LoVo (cell line): ENCODE data around the gene ARHGAP23.
"Not testable (repeated sequence)": the region's sequence is repeated elsewhere in the genome, so short reads cannot be mapped to it uniquely, and the experiment has no call there.

Source experiments
- DNase-seq: peaks from one replicate; pipeline ENCODE4 v3.0.0-alpha.2; 2016; ENCODE audit warnings: low spot score

ARHGAP23 gene

GRCh38 chr17:38485681-38486298 is 57.5 kb downstream of the ARHGAP23 start:
- DNase-seq: not testable (repeated sequence)

- not testable (repeated sequence) for DNase-seq
Measured at GRCh38 chr17:38489774-38490173, 61.5 kb downstream of the ARHGAP23 start.

GRCh38 chr17:38491346-38492066 is 63.2 kb downstream of the ARHGAP23 start:
- DNase-seq: not testable (repeated sequence)

DNA sequence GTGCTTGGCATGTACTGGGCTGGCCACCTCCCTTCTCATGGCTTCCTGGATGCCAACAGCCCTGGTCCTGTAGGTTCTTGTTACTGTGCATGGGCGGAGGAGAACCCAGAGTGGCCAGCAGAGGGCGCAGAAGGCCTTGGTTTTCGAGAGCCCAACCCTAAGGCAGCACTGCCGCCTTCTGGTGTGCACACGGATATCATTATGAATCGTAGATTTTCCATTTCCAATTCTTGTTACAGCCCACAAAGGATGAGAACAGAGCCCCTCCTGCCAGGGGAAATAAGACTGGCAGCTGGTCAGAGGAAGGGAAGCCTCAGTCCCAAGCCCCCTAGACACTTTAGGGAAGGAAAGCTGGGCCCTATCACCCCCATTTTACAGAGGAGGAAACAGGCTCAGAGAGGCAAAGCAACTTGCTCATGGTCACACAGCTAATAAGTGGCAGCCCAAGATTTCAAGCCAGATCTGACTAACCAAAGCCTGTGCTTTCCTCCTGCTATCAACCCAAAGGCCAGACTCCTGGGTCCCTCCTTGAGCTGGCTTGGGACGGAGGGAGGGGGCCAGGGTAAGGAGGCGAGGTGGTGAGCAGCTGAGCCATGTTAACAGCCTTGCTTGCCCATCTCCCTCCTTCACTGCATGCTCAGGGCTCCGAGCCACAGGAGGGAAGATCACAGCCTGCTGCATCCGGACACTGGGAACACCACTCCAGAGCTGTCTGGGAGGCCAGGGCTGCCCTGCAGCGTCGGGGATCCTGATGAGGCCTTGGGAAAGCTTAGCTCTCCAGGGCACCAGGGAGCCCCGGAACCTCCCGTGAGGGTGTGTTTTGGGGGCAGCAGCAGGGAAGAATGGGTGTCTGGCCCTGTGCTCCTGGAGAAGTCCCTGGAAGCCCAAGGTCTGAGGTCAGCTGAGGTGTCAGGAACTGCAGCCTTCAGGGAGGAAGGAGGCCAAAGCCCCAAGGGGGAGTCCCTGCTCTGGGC is 64.1 kb downstream of the ARHGAP23 start:
- peak; percentile 80 for DNase-seq

- DNase-seq: not testable (repeated sequence)
Measured at GRCh38 chr17:38494152-38494551, 65.9 kb downstream of the ARHGAP23 start.

DNA sequence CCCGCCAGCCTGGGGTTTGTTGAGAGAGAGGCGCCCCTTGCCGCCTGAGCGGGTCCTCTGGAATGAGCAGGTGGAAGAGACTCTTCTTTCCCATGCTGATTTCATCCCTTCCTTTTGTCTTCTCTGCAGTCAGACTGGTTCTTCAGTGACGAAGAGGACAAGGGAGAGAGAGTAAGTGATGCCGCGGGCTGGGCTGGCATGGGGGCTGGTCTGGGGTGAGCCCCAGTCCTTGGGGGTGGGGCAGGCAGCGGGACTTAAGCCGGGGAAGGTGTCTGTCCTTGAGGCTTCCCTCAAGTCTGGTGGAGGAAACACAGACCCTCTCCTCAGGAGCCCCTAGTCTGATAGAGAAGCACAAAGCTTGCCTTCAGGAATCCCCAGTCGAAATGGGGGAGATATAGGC is 69.4 kb downstream of the ARHGAP23 start:
- DNase-seq: not testable (repeated sequence)

DNA sequence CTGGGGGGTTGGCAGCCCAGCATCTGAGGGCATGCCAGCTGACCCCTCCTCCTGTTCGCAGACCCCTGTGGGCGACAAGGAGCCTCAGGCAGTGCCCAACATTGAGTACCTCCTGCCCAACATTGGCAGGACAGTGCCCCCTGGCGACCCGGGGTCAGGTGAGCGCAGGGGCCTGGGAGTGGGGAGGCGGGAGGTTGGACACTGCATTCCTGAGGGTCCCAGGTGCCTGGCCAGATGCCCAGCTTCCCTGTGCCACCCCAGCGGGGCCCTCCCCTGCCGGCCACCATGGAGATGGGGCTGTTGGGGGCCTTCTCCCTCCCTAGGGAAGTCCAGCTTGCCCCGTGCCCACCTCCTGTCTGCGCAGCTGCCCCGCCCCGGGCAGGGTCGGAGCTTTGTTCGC is 70.1 kb downstream of the ARHGAP23 start:
- DNase-seq: no peak

- DNase-seq: not testable (repeated sequence)
Measured at GRCh38 chr17:38499230-38499629, 71.0 kb downstream of the ARHGAP23 start.

- DNase-seq: not testable (repeated sequence)
Measured at GRCh38 chr17:38501718-38502117, 73.5 kb downstream of the ARHGAP23 start.

DNA sequence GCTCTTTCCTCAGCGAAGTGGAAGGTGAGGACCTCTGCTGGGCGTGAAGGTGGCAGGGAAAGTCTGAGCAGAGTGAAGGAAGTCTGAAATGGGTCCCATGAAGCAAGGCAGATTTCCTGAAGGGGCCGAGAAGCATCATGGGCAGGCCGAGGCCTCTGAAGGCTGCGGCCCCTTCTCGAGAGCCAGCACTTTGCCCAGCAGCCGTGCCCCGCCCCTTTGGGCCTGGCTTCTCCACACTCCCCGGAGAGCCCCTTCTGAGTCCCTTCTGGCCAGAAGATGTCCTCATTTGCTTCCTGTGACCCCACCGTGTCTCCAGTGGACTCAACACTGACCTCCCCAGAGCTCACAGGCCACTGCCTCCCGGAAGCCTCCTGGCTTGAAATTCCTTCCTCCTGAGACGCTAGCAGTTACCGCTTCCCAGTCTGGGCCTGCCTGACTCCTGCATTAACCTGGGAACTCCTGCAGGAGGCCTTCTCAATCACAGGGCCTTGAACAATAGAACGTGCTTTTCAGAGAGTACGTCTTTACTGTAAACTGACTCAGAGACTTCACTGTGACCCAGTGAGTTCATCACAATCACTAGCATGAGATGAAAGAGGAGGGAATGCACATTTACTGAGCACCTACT is 75.1 kb downstream of the ARHGAP23 start:
- DNase-seq: not testable (repeated sequence)

- no peak for DNase-seq
Measured at GRCh38 chr17:38504216-38504615, 76.0 kb downstream of the ARHGAP23 start.

DNA sequence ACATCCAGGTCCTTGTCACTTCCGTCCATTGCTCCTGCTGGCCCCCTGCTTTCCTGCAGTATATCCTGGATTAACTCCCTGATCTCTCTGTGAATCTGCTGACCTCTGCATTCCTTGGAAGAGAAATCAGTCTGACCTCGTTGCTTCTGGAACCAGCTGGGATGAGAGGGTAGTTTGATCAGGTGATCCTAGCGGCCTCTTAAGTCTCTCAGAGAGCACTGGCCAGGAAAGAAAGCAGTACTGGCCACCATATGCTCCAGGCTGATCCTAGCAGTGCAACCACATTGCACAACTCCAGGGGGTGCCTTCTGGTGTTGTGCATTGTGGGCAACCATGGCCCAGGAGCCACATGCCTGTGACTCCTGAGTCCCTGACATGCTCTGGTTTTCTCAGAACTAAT is 79.2 kb downstream of the ARHGAP23 start:
- DNase-seq: no peak

DNA sequence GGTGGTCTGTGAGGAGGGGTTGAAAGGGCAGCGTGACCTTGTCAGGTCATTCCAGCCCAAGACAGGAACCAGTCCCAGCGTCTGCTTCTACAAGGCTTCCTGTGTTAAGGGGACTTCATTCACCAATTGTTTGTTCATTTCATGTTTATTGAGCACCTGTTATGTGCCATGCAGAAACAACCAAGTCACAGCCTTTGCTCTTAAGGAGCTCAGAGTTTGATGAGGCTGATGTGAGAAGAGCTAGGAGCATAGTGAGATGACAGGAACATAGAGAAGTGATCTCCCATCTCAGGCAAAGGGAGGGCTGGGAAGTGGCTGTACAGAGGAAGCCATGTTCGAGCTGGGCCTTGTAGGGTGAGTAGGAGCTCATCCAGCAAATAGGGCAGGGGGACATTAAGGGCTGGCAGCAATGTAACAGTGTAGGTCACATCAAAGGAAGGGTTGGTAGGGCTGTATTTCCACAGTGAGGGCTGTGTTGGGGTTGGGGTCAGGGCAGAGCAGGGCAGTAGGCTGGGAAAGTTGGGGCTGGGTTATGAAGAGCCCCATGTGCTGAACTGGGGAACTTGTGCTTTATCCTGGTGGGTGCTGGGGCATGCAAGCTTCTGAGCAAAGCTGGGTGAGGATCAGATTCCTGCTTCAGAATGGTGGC is 79.8 kb downstream of the ARHGAP23 start:
- no peak for DNase-seq

- no peak for DNase-seq
Measured at GRCh38 chr17:38508570-38508950, 80.3 kb downstream of the ARHGAP23 start.

GRCh38 chr17:38508954-38509771 is 80.9 kb downstream of the ARHGAP23 start:
- DNase-seq: peak; percentile 60

GRCh38 chr17:38509772-38510420 is 81.6 kb downstream of the ARHGAP23 start:
- no peak for DNase-seq

DNA sequence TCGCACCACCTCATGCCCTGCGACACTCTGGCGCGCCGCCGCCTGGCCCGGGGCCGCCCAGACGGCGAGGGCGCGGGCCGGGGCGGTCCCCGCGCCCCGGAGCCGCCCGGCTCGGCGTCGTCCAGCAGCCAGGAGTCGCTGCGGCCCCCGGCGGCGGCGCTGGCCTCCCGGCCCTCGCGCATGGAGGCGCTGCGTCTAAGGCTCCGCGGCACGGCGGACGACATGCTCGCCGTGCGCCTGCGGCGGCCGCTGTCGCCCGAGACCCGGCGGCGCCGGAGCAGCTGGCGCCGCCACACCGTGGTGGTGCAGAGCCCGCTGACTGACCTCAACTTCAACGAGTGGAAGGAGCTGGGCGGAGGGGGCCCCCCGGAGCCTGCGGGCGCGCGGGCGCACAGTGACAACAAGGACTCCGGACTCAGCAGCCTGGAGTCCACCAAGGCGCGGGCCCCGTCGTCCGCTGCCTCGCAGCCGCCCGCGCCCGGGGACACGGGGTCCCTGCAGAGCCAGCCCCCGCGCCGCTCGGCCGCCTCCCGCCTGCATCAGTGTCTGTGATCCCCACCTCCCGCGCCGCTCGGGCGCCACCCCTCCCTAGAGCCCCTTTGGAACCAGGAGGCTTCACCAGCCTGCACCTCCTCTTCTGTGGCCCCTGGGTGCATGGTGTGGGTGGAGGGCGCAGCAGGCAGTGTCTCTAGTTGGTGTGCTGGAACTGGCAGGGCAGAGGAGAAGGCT is 82.3 kb downstream of the ARHGAP23 start:
- no peak for DNase-seq

DNA sequence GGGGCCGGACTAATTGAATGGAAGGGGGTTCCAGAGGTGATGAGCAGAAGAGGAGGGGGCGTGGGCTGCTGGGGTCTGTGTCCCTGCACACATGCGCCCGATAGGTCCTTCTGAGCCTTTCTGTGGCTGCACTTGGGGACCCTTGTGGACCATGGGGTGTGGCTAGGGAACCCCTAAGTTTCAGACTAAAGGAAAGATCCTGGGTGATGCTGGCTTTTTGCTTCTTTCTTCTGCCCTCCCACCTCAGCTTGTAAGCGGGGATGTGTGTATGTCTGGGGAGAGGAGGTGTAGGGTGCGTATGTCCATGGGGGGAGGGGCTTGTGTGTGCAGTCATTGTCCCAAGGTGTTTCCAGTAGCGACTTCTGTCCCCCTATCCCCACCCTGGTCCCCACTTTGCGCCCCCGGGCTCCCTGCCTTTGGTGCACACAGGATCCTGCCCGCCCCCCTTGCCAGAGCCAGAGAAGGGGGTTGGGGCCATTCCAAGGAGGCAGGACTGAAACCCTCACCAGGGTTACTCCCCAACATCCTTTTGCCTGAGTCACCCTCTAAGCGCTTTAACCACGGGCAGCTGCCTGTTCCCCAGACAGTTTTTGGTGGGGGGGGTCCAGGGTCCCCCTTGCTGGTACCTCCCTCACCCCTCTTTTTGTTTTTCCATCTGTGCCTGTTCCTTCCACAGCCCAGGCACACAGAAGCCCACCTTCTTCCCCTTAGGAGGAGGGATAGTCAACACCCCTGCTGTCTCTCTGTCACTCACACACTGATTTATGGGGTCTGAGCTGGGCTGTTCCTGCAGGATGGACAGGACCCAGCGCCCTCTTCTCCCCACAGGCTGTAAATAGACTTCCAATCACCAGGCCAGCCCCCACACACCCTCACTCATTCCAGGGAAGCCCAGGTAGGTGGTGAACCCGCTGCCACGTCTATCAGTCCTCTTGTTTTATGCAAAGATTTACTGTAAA is 83.2 kb downstream of the ARHGAP23 start:
- no peak for DNase-seq
